Loucy (cell line): ENCODE results near the gene TNP1.

Experiments used
- H2AFZ ChIP-seq: fragments of 200-600 bp; sonication (generic); 2 replicates; pipeline ENCODE4 v1.6.0; 2016; ENCODE audit warnings: antibody characterized with exemption, mild to moderate bottlenecking, low read length, moderate library complexity
- H3F3A ChIP-seq: fragments of 200-600 bp; 2 replicates; pipeline ENCODE4 v1.6.0; 2016; ENCODE audit warnings: antibody characterized with exemption, low read depth, mild to moderate bottlenecking
- H3K27me3 ChIP-seq: fragments of 200-600 bp; sonication (generic); 2 replicates; pipeline ENCODE4 v1.6.1; 2014; ENCODE audit warnings: low read length, mild to moderate bottlenecking; ENCODE audit not compliant: insufficient read depth, poor library complexity, severe bottlenecking
- H3K36me3 ChIP-seq: fragments of 200-600 bp; sonication (generic); 2 replicates; pipeline ENCODE4 v1.6.1; 2016; ENCODE audit warnings: low read length; ENCODE audit not compliant: insufficient read depth
- H3K4me1 ChIP-seq: fragments of 200-600 bp; sonication (generic); 2 replicates; pipeline ENCODE4 v1.5.1; 2014; ENCODE audit warnings: low read length, mild to moderate bottlenecking; ENCODE audit not compliant: insufficient read depth, poor library complexity, severe bottlenecking
- H3K4me2 ChIP-seq: fragments of 200-600 bp; sonication (generic); 2 replicates; pipeline ENCODE4 v1.6.0; 2014; ENCODE audit warnings: antibody characterized with exemption, low read length, low read depth, mild to moderate bottlenecking; ENCODE audit not compliant: poor library complexity, severe bottlenecking
- H3K4me3 ChIP-seq: fragments of 200-600 bp; sonication (generic); 2 replicates; pipeline ENCODE4 v1.5.1; 2014; ENCODE audit warnings: low read length, mild to moderate bottlenecking, mixed read lengths; ENCODE audit not compliant: poor library complexity, severe bottlenecking
- H3K79me2 ChIP-seq: fragments of 200-600 bp; sonication (generic); 2 replicates; pipeline ENCODE4 v1.6.1; 2014; ENCODE audit warnings: low read length; ENCODE audit not compliant: insufficient read depth
- H3K9ac ChIP-seq: fragments of 200-600 bp; sonication (generic); 2 replicates; pipeline ENCODE4 v1.6.0; 2014; ENCODE audit warnings: mild to moderate bottlenecking, low read depth, low read length, moderate library complexity; ENCODE audit not compliant: poor library complexity, severe bottlenecking
- H3K9me2 ChIP-seq: fragments of 200-600 bp; sonication (generic); replicated peaks from 2 replicates; pipeline ENCODE4 v1.6.1; 2016; ENCODE audit warnings: low read depth, low read length, mixed read lengths
- H3K9me3 ChIP-seq: fragments of 200-600 bp; sonication (generic); 2 replicates; pipeline ENCODE4 v1.6.1; 2014; ENCODE audit warnings: mild to moderate bottlenecking, antibody characterized with exemption, low read length, low read depth; ENCODE audit not compliant: insufficient read depth
- H4K20me1 ChIP-seq: fragments of 200-600 bp; sonication (generic); 2 replicates; pipeline ENCODE4 v1.6.0; 2014; ENCODE audit warnings: antibody characterized with exemption, low read length, mild to moderate bottlenecking; ENCODE audit not compliant: insufficient read depth, poor library complexity, severe bottlenecking
- CTCF ChIP-seq: fragments of 200-600 bp; sonication (generic); conservative IDR thresholded peaks from 2 replicates; pipeline ENCODE4 v1.5.1; 2014; ENCODE audit warnings: mild to moderate bottlenecking, antibody characterized with exemption, low read length
- EZH2phosphoT487 ChIP-seq: fragments of 200-600 bp; IDR thresholded peaks from 2 replicates; pipeline ENCODE4 v1.6.1; 2018; ENCODE audit warnings: antibody characterized with exemption, mild to moderate bottlenecking, moderate library complexity, borderline replicate concordance

Gene TNP1

GRCh38 chr2:216827073-216827720, 32.7 kb downstream of the TNP1 start:
- Histone ChIP-seq H3K4me2 (no peak overlapping the region), H4K20me1 (no peaks in the 10 kb centered on the region), H3F3A (no peaks in the 10 kb centered on the region), H3K36me3 (no peaks in the 10 kb centered on the region), H2AFZ (no peak overlapping the region), H3K79me2 (no peaks in the 10 kb centered on the region), H3K4me1 (no peaks in the 10 kb centered on the region), H3K9me2 (no peaks in the 10 kb centered on the region), H3K9ac (no peak overlapping the region), H3K27me3 (no peaks in the 10 kb centered on the region), H3K4me3 (no peak overlapping the region), H3K9me3 (no peaks in the 10 kb centered on the region)
- TF ChIP-seq EZH2phosphoT487 (no peak), CTCF (no peak)

- Histone ChIP-seq H3K27me3 (no peaks in the 10 kb centered on the region), H3K4me2 (no peak overlapping the region), H3K9me2 (no peaks in the 10 kb centered on the region), H2AFZ (no peak overlapping the region), H3K4me1 (no peaks in the 10 kb centered on the region), H3K4me3 (no peak overlapping the region), H3K9me3 (no peaks in the 10 kb centered on the region), H3K36me3 (no peaks in the 10 kb centered on the region), H3F3A (no peaks in the 10 kb centered on the region), H4K20me1 (no peaks in the 10 kb centered on the region), H3K9ac (no peak overlapping the region), H3K79me2 (no peaks in the 10 kb centered on the region)
- TF ChIP-seq EZH2phosphoT487 (no peak), CTCF (no peak)
Measured at GRCh38 chr2:216822470-216822869, 37.4 kb downstream of the TNP1 start.

- no peaks in the 10 kb centered on the region for H3F3A ChIP-seq
- H2AFZ ChIP-seq = no peak overlapping the region
- H3K79me2 ChIP-seq = no peaks in the 10 kb centered on the region
- H4K20me1 ChIP-seq = no peaks in the 10 kb centered on the region
- H3K9me3 ChIP-seq = no peaks in the 10 kb centered on the region
- no peak for TF ChIP-seq EZH2phosphoT487
- no peak for TF ChIP-seq CTCF
- H3K4me1 ChIP-seq = no peaks in the 10 kb centered on the region
- no peaks in the 10 kb centered on the region for H3K27me3 ChIP-seq
- H3K9ac ChIP-seq = no peak overlapping the region
- H3K4me3 ChIP-seq = no peak overlapping the region
- no peaks in the 10 kb centered on the region for H3K36me3 ChIP-seq
- no peak overlapping the region for H3K4me2 ChIP-seq
- no peaks in the 10 kb centered on the region for H3K9me2 ChIP-seq
Measured at GRCh38 chr2:216820709-216821108, 39.2 kb downstream of the TNP1 start.
